ENCODE data around the gene TBX19. TPM values are rescaled to one million over a fixed set of nuclear protein-coding genes. Genes with fewer than 3 reads are reported as not detected.

The TBX19 gene
- total RNA-seq, 1 experiment from 2014 or later, result 2.0 TPM

- CTCF ChIA-PET, result no interaction called here
- H2AFZ ChIP-seq, result no peak overlapping the region
- H3K4me3 ChIP-seq, result no peak overlapping the region
- no peaks in the 10 kb centered on the region for H3K79me2 ChIP-seq (ENCODE audit: low read depth)
- no peak for DNase-seq
- BruUV-seq (replicated peaks), result no TSS peak
- H3K36me3 ChIP-seq (ENCODE audit: low read depth), result no peaks in the 10 kb centered on the region
- no peak overlapping the region for H3K4me2 ChIP-seq
- H3K9me3 ChIP-seq (ENCODE audit: insufficient read depth, low read depth), result no peaks in the 10 kb centered on the region
- POLR2A ChIA-PET (ENCODE audit: unreplicated experiment), result no interaction called here
- H3K27ac ChIP-seq, result no peak overlapping the region
- no peaks in the 10 kb centered on the region for H3F3A ChIP-seq (ENCODE audit: insufficient read depth, low read depth)
- H4K20me1 ChIP-seq (ENCODE audit: insufficient read depth), result no peaks in the 10 kb centered on the region
- no peaks in the 10 kb centered on the region for H3K9me2 ChIP-seq (ENCODE audit: insufficient read depth)
- H3K27me3 ChIP-seq (ENCODE audit: insufficient read depth, low read depth), result no peaks in the 10 kb centered on the region
- intact Hi-C loops (cut with micrococcal nuclease; ENCODE audit: unreplicated experiment), result no loop called here
- H3K4me1 ChIP-seq (replicated peaks; ENCODE audit: insufficient read depth), result no peaks in the 10 kb centered on the region
- TF ChIP-seq, protein P1, sequence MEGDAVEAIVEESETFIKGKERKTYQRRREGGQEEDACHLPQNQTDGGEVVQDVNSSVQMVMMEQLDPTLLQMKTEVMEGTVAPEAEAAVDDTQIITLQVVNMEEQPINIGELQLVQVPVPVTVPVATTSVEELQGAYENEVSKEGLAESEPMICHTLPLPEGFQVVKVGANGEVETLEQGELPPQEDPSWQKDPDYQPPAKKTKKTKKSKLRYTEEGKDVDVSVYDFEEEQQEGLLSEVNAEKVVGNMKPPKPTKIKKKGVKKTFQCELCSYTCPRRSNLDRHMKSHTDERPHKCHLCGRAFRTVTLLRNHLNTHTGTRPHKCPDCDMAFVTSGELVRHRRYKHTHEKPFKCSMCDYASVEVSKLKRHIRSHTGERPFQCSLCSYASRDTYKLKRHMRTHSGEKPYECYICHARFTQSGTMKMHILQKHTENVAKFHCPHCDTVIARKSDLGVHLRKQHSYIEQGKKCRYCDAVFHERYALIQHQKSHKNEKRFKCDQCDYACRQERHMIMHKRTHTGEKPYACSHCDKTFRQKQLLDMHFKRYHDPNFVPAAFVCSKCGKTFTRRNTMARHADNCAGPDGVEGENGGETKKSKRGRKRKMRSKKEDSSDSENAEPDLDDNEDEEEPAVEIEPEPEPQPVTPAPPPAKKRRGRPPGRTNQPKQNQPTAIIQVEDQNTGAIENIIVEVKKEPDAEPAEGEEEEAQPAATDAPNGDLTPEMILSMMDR (conservative IDR thresholded peaks at IDR 0.05), result no peak
- TF ChIP-seq EZH2 (IDR thresholded peaks at IDR 0.05; ENCODE audit: low read depth), result no peak
These were observed 79.7 kb downstream of the TBX19 start for GRCh38 chr1:168360151-168361021.

- no peaks in the 10 kb centered on the region for H3K36me3 ChIP-seq (ENCODE audit: low read depth)
- H3F3A ChIP-seq (ENCODE audit: insufficient read depth, low read depth), result no peaks in the 10 kb centered on the region
- POLR2A ChIA-PET (ENCODE audit: unreplicated experiment), result no interaction called here
- no peak overlapping the region for H2AFZ ChIP-seq
- no peak overlapping the region for H3K4me3 ChIP-seq
- BruUV-seq (replicated peaks), result no TSS peak
- H3K9me3 ChIP-seq (ENCODE audit: insufficient read depth, low read depth), result no peaks in the 10 kb centered on the region
- CTCF ChIA-PET, result no interaction called here
- intact Hi-C loops (cut with micrococcal nuclease; ENCODE audit: unreplicated experiment), result no loop called here
- no peaks in the 10 kb centered on the region for H3K4me1 ChIP-seq (replicated peaks; ENCODE audit: insufficient read depth)
- no peaks in the 10 kb centered on the region for H3K27me3 ChIP-seq (ENCODE audit: insufficient read depth, low read depth)
- DNase-seq, result no peak
- H4K20me1 ChIP-seq (ENCODE audit: insufficient read depth), result no peaks in the 10 kb centered on the region
- no peak overlapping the region for H3K4me2 ChIP-seq
- TF ChIP-seq, protein P1 (conservative IDR thresholded peaks at IDR 0.05), result no peak
- no peak for TF ChIP-seq EZH2 (IDR thresholded peaks at IDR 0.05; ENCODE audit: low read depth)
- no peaks in the 10 kb centered on the region for H3K9me2 ChIP-seq (ENCODE audit: insufficient read depth)
- H3K79me2 ChIP-seq (ENCODE audit: low read depth), result no peaks in the 10 kb centered on the region
- no peak overlapping the region for H3K27ac ChIP-seq
These were observed 80.6 kb downstream of the TBX19 start for GRCh38 chr1:168361252-168361651.

GRCh38 chr1:168362991-168363390, 82.3 kb downstream of the TBX19 start:
- TF ChIP-seq, protein P1 (conservative IDR thresholded peaks at IDR 0.05), result no peak
- no peak for TF ChIP-seq EZH2 (IDR thresholded peaks at IDR 0.05; ENCODE audit: low read depth)
- no peak overlapping the region for H3K4me2 ChIP-seq
- no peak overlapping the region for H3K27ac ChIP-seq
- ChIA-PET POLR2A (ENCODE audit: unreplicated experiment) (no interaction called here), CTCF (no interaction called here)
- H4K20me1 ChIP-seq (ENCODE audit: insufficient read depth), result no peaks in the 10 kb centered on the region
- no peaks in the 10 kb centered on the region for H3K36me3 ChIP-seq (ENCODE audit: low read depth)
- H2AFZ ChIP-seq, result no peak overlapping the region
- H3K4me1 ChIP-seq (replicated peaks; ENCODE audit: insufficient read depth), result peaks cover 4% of the 10 kb centered on the region; the same call in 1 of the 2 replicates
- H3F3A ChIP-seq (ENCODE audit: insufficient read depth, low read depth), result peaks cover 2% of the 10 kb centered on the region; the same call in 1 of the 2 replicates
- no peak for DNase-seq
- H3K27me3 ChIP-seq (ENCODE audit: insufficient read depth, low read depth), result no peaks in the 10 kb centered on the region
- no peaks in the 10 kb centered on the region for H3K79me2 ChIP-seq (ENCODE audit: low read depth)
- no peaks in the 10 kb centered on the region for H3K9me3 ChIP-seq (ENCODE audit: insufficient read depth, low read depth)
- H3K9me2 ChIP-seq (ENCODE audit: insufficient read depth), result no peaks in the 10 kb centered on the region
- intact Hi-C loops (cut with micrococcal nuclease; ENCODE audit: unreplicated experiment), result no loop called here
- BruUV-seq (replicated peaks), result no TSS peak
- no peak overlapping the region for H3K4me3 ChIP-seq

Other genes starting within 250 kb of the TBX19 start
- gene GPR161, start 143.9 kb upstream of the TBX19 start, total RNA-seq (2021), result 6.0 and 6.7 TPM in 2 replicates
- 34.1 and 47.7 TPM in 2 replicates for gene TIPRL, start 101.9 kb upstream of the TBX19 start, total RNA-seq (2021)
- gene SFT2D2, start 54.9 kb upstream of the TBX19 start, total RNA-seq (2021), result 54.4 and 66.8 TPM in 2 replicates